Activated T-cell treated with anti-CD3 and anti-CD28 coated beads for 48 hours (primary cell): ENCODE results near the gene SETBP1.

Source experiments
- DNase-seq: peaks from one replicate; pipeline ENCODE4 v3.0.0-alpha.2; 2020; ENCODE audit warnings: low read depth

The SETBP1 gene

GRCh38 chr18:44876024-44876423 lies 195.3 kb downstream of the SETBP1 start:
- no peak for DNase-seq

DNA sequence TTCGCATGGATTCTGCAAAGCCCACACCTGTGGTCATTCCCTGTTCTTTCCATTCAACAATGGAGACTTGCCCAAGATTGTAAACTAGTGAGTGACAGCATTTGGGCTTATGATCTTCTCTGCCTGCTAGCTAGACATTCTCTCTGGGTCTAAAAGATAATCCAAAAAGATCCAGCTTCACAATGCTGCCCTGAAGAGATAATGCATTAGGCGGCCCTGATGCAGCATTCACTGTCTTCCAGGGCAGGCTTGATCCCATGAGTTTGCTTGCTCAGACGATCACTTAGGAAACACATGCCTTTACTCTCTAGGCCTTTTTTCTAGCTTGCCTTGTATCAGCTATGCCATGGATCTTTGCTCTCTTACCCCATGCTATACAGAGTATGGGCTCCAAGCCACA lies 196.1 kb downstream of the SETBP1 start:
- no peak for DNase-seq

DNA sequence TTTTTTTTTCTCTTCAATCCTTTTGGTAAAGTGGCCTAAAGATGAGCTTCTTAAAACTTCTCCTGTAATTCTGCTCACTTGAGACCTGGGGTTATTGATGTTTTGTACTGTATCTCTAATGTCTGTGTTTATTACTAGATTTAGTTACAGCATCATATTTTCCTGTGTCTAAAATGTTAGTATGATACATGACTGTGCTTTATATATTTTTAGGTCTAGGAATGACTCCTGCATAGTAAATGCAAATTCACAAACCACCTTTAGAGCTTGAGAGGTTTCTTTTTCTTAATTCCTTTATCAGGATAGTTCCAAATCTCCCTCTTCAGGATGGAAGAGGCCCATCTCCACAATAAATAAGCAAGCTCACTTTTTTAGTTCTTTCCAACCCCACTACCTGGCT lies 197.6 kb downstream of the SETBP1 start:
- no peak for DNase-seq

DNA sequence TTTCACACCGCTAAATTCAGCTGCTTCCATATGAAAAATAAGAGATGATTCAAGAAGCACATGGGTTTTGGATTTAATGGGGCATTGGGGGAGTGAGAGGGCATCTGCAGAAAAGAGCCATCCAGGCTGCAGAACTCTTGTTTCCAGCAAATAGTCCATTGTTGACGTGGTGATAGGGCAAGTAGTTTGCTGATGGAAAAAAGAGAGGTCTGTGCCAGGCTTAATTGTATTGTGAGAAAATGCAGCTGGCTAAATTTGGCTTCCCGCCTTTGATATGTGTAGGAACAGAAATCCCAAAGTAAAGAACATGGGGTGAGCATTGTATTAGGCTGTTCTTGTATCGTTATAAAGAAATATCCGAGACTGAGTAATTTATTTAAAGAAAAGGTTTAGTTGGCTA lies 199.5 kb downstream of the SETBP1 start:
- DNase-seq = no peak

DNA sequence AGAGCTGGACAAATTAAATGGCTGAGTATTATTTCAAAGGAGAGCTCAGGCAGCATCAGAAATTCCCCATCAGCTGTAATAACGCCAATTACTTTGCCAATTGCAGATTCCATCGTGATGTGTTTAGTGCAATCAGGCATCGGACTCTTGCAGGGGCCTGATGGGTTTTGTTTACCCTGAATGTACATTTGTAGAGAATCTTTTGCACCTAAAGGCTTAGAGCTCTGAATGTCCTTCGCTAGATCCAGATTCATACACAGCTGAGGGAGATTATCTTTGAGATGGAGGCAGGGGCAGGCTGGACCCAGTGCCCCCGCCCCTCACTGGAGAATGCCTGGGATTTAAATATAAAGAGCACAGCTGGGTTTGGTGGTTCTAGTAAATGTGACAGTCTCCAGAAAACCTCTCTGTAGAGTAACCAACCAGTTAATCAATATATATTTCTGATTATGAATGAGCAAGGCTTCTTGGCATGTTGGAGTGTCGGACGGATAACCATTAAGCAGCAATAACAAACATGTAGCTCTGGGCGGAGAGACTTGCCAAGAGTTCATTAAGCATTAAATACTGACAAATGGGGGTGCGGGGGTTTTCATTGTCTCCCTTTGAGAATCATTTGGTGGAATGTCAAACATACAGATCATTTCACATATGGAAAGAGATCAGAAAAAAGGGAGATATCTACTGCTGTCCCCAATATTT lies 200.9 kb downstream of the SETBP1 start:
- DNase-seq = no peak

DNA sequence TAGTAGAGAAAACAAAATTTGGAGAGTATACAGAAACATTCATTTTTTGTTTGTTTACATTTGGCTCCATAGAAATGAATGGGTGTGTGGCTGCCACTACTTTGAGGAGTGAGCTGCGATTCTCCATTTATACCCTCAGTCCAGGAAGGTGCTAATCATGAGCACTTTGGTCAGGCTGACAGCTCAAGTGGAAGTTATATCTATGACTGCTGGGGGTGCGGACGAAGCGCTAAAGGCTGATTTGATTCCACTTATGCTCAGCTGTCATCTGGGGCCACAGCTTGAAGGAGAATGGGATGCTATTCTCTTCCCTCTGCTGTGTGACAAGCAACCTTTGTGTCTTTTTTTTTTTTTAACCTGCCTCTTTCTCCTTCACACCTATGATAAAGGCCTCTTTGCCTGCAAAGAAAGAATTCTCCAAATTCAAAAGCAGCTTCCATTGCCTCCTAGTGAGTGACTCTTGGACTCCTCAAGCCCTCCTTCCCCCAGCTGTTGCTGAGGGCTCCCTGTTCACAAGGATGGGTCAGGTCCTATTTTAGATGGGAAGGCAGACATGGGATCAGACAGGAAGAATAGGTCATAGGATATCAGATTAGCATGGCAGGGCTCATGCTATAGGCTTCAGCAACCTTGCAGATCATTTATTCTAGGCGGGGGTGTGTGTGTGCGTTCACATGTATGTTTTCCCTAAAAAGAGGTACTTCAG lies 201.6 kb downstream of the SETBP1 start:
- DNase-seq = no peak

DNA sequence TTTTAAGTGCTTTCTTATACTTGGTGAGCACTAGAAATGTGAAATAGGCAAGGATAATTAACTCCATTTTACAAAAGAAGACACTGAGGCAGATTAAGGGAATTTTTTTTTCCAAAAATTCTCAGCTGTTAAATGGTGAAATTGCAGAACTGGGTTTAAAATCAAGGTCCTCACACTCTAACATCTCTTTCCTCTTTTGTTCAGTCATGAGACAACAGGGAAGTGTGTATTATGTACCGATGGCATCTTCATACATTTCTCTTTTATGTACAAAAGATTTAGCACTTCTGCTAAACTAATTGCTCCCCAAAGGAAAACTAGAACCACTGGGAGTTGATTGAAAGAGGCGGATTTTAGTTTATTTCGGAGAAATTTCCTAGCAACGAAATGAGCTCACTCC lies 203.0 kb downstream of the SETBP1 start:
- no peak for DNase-seq

GRCh38 chr18:44884431-44884830 lies 203.7 kb downstream of the SETBP1 start:
- DNase-seq = no peak

- DNase-seq = no peak
Observed at GRCh38 chr18:44885507-44885906, 204.8 kb downstream of the SETBP1 start.

- peak; percentile 51 for DNase-seq
Observed at GRCh38 chr18:44887227-44887631, 206.5 kb downstream of the SETBP1 start.

DNA sequence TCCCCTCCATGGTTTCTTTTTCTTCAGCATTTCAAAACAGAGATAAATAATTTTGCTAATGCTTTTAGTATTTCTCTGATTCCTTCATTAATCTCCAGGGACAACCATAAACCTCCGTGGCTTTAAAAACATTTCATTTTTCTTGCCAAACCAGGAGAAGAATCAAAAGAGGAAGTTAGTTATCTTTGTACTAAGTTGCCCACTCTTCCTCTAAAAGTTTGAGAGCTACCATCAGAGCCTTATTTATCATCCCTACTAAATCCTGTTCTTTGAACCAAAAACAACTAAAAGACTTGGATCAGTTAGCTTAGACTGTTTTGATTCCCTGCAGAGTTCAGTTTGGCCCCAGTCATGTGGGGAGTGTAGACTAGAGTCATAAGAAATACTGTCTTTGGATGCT lies 208.4 kb downstream of the SETBP1 start:
- DNase-seq = no peak

DNA sequence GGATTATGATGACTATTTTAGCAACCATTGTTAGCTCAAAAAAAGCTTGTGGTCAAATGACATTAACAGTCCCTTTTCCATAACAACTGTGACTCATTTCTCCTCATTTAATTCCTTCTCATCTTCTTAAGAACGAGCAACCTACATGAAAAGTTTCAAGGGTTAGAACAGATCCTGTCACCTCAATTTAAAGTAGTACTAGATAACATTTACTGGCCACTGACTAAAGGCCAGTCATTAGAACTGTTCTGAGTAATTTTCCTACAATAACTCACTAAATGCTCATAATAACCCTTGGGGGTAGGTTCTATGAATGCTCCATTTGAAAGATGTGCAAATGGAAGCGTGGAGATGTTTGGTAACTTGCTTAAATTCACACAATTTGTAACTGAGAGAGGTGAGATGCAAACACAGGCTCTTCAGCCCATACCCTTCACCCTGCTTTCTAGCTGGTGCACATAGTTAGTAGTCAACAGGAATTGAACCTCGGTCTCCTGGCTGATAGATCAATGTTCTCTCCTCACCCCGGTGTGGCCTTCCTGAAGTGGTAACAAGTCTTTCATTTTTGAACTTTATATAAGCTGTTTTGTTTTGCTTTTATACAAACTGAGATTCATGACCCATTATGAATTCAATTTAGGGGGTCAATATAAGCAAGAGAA lies 212.5 kb downstream of the SETBP1 start:
- DNase-seq = no peak

GRCh38 chr18:44893966-44894365 lies 213.3 kb downstream of the SETBP1 start:
- no peak for DNase-seq

GRCh38 chr18:44895176-44895798 lies 214.6 kb downstream of the SETBP1 start:
- DNase-seq = no peak

GRCh38 chr18:44896846-44897245 lies 216.2 kb downstream of the SETBP1 start:
- DNase-seq = no peak

DNA sequence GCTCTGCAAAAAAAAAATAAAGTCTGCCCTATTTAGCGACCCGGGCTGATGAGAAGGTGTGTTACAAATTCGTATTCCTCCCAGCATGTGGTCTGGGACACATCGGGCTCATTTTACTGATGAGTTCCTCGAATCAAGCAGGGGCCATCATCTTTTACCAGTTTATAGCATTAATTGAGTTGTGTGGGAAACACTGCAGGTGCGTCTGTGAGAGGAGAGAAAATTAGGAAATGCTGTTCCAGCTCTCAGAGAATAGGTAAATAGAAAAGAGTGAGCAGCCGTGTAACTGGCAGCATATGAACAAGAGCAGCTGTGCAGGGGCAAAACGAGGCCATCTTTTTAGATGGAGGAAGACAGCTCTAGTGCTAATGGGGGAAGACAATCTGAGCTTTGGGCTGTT lies 216.7 kb downstream of the SETBP1 start:
- no peak for DNase-seq

GRCh38 chr18:44897816-44898215 lies 217.1 kb downstream of the SETBP1 start:
- no peak for DNase-seq

DNA sequence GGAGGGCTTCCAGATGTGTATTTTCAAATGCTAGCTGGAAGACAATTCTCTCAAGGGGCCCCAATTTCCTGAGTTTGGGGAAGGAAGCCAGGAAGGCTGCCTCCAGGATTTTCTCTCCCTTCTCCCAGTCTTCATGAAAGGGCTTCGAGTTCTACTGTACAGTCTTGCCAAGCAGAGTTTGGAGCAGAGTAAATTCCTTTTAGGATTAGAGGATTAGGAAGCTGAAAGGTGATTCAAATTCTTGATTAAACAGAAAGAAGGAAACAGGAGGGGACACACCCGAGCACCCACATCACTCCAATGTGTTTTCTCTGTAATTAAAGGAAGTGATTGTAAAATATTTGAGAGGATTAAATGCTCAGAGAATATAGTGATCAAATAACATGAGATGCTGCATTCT lies 217.8 kb downstream of the SETBP1 start:
- no peak for DNase-seq

- no peak for DNase-seq
Observed at GRCh38 chr18:44899832-44900231, 219.1 kb downstream of the SETBP1 start.

- DNase-seq = no peak
Observed at GRCh38 chr18:44900627-44901026, 219.9 kb downstream of the SETBP1 start.

DNA sequence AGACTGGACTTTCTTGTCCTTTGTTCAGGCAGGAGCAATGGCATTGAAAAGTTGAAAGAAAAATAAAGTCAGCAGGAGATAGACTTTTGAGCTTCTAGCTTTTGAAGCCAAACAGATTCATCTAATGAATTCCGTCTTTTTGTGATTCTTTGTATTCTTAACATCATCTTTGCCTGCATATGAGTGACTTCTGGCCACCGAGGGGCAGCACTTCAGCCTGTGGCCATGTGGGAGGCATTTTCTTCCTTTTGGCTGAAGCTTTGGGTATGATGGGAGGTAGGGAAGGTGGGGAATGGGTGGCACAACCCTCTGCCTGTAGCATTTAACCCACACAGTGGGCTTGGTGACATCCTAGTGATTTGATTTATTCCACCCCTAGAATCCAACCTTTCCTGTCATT lies 220.6 kb downstream of the SETBP1 start:
- no peak for DNase-seq

- DNase-seq = no peak
Observed at GRCh38 chr18:44903327-44903726, 222.6 kb downstream of the SETBP1 start.

GRCh38 chr18:44904768-44905167 lies 224.1 kb downstream of the SETBP1 start:
- no peak for DNase-seq
